ENCODE results near the gene ADD1.

DNA sequence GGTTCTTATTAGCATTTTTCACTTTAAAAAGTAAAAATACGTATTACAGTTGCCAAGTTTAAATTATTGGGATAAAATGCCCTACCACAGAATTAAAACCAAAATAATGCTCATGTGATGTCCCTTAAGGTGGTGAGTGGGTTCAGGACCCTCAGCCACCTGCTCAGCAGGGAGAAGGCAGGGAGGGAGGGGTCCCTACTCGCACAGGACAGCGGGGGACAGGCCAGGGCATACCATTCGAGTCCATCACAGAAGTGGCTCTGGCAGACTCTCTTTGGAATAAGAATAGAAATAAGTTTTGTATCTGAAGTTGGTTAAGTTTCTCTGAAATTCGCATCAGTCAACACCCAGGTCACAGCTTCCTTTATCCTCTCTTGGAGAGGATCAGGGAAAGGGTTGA is 81.9 kb downstream of the ADD1 start:
- TF ChIP-seq, protein P1, sequence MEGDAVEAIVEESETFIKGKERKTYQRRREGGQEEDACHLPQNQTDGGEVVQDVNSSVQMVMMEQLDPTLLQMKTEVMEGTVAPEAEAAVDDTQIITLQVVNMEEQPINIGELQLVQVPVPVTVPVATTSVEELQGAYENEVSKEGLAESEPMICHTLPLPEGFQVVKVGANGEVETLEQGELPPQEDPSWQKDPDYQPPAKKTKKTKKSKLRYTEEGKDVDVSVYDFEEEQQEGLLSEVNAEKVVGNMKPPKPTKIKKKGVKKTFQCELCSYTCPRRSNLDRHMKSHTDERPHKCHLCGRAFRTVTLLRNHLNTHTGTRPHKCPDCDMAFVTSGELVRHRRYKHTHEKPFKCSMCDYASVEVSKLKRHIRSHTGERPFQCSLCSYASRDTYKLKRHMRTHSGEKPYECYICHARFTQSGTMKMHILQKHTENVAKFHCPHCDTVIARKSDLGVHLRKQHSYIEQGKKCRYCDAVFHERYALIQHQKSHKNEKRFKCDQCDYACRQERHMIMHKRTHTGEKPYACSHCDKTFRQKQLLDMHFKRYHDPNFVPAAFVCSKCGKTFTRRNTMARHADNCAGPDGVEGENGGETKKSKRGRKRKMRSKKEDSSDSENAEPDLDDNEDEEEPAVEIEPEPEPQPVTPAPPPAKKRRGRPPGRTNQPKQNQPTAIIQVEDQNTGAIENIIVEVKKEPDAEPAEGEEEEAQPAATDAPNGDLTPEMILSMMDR (IDR thresholded peaks at IDR 0.05) = no peak
- no peak for TF ChIP-seq EZH2phosphoT487 (IDR thresholded peaks at IDR 0.05)
- no peak for TF ChIP-seq EZH2 (IDR thresholded peaks at IDR 0.05)

All from neural progenitor cell (in vitro differentiated cells).